ENCODE data around the gene LPP.

DNA sequence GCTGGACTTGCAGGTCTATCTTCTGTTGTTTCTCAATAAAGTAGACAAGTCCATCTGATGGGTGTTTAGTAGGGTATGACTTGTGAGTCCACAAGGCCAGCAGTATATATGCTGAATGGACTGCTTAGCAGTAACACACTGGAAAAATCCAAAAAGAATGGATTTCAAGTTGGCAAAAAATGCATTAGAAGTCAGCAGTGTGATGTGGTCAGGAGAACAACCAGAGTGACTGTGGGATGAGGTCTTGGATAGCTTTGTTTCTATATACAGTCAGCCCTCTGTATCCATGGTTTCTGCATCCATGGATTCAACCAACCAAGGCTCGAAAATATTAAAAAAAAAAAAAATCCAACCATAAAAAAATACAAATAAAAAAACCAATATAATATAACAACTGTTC lies 55.8 kb downstream of the LPP start:
- no peak for TF ChIP-seq CTCF (conservative IDR thresholded peaks at IDR 0.05)
- TF ChIP-seq EZH2 (IDR thresholded peaks at IDR 0.05; ENCODE audit: low read depth): no peak

Measured in PC-9 (cell line).